Esophagus squamous epithelium (tissue), 4 donors: ENCODE results near the gene NEB.

Experiments used
- CTCF ChIP-seq, 6 experiments: fragments of 450-650 bp in 4 of 6; fragments of 200-600 bp in 2 of 6; sonication (generic) in 2 of 6; IDR thresholded peaks; one replicate each; pipeline ENCODE4 v1.5.1; 2016 to 2019; ENCODE audit warnings: antibody characterized with exemption in 6 of 6, mild to moderate bottlenecking in 4 of 6, moderate library complexity in 4 of 6
- POLR2A ChIP-seq, 4 donors: fragments of 450-650 bp; IDR thresholded peaks; one replicate each; pipeline ENCODE4 v1.6.1; 2017; ENCODE audit warnings: antibody characterized with exemption in 4 of 4, mild to moderate bottlenecking in 4 of 4, moderate library complexity in 3 of 4

- TF ChIP-seq CTCF (IDR thresholded peaks at IDR 0.05) (no peak), POLR2A (IDR thresholded peaks at IDR 0.05) (no peak)
Measured at GRCh38 chr2:151669585-151670081, 64.6 kb downstream of the NEB start.
